H1 (cell line): ENCODE data around the gene SFRP2. TPM values are rescaled to one million over a fixed set of nuclear protein-coding genes. Genes with fewer than 3 reads are reported as not detected.

Experiments used
- CTCF ChIA-PET: fragments of 300-600 bp; sonication (Branson Sonifier 250); formaldehyde crosslinking; loops from one replicate; lab custom pipeline; 2021; ENCODE audit not compliant: partially characterized antibody; lab: Charles Lee
- POLR2A ChIA-PET: fragments of 300-600 bp; sonication (Branson Sonifier 250); formaldehyde crosslinking; loops from one replicate; lab custom pipeline; 2021; ENCODE audit warnings: inconsistent platforms; ENCODE audit not compliant: partially characterized antibody; lab: Charles Lee
- DNase-seq, 2 experiments: peaks; one replicate each; pipeline versions ENCODE4 v3.0.0 to v3.0.0-alpha.2; 2010 to 2022; ENCODE audit warnings: low spot score in 2 of 2, low read depth in 1 of 2, mixed read lengths in 1 of 2
- FAIRE-seq: peaks from 2 replicates; lab custom pipeline; 2011; peaks lifted over from hg19 to GRCh38; lab: Jason Lieb, UNC
- H2AFZ ChIP-seq: 2 replicates; pipeline ENCODE4 v1.8.1; 2012; ENCODE audit warnings: low read length, inconsistent platforms
- H2AK5ac ChIP-seq: 2 replicates; pipeline ENCODE4 v1.6.1; 2013; ENCODE audit warnings: low read depth, low read length
- H2BK120ac ChIP-seq: replicated peaks from 2 replicates; pipeline ENCODE3; 2013; ENCODE audit warnings: low read depth, low read length, inconsistent platforms
- H2BK12ac ChIP-seq: 2 replicates; pipeline ENCODE4 v1.6.1; 2013; ENCODE audit warnings: low read depth, low read length
- H2BK15ac ChIP-seq: 2 replicates; pipeline ENCODE4 v1.6.1; 2013; ENCODE audit warnings: low read length
- H2BK20ac ChIP-seq: 2 replicates; pipeline ENCODE4 v1.6.1; 2013; ENCODE audit warnings: low read length
- H2BK5ac ChIP-seq: 2 replicates; pipeline ENCODE4 v1.6.1; 2013; ENCODE audit warnings: low read depth, low read length
- H3K14ac ChIP-seq: 2 replicates; pipeline ENCODE4 v1.6.1; 2013; ENCODE audit warnings: inconsistent platforms; ENCODE audit not compliant: insufficient read length
- H3K18ac ChIP-seq: 2 replicates; pipeline ENCODE4 v1.6.1; 2013; ENCODE audit warnings: low read length; ENCODE audit errors: extremely low read depth
- H3K23ac ChIP-seq: 2 replicates; pipeline ENCODE4 v1.6.1; 2013; ENCODE audit warnings: inconsistent platforms; ENCODE audit not compliant: insufficient read length
- H3K23me2 ChIP-seq: 2 replicates; pipeline ENCODE4 v1.6.1; 2013; ENCODE audit warnings: low read depth, low read length
- H3K27ac ChIP-seq: 2 replicates; pipeline ENCODE4 v1.6.1; 2011; ENCODE audit warnings: low read depth, low read length, inconsistent platforms
- H3K27me3 ChIP-seq, 4 experiments: replicated peaks in 1 of 4; 1 replicate in 1 of 4; 2 replicates in 3 of 4; pipeline versions ENCODE4 v1.6.1 to v1.8.1; 2011 to 2013; ENCODE audit warnings: low read length in 3 of 4, mild to moderate bottlenecking in 3 of 4, inconsistent platforms in 2 of 4, mixed read lengths in 2 of 4, moderate library complexity in 1 of 4; ENCODE audit not compliant: control insufficient read depth in 3 of 4, insufficient read depth in 3 of 4; ENCODE audit errors: extremely low read depth in 1 of 4
- H3K36me3 ChIP-seq, 4 experiments: 2 replicates each; pipeline versions ENCODE4 v1.6.1 to v1.8.1; 2011 to 2013; ENCODE audit warnings: mild to moderate bottlenecking in 4 of 4, low read length in 3 of 4, moderate library complexity in 2 of 4, control low read depth in 1 of 4, inconsistent platforms in 1 of 4; ENCODE audit not compliant: insufficient read depth in 4 of 4, control insufficient read depth in 2 of 4
- H3K4ac ChIP-seq: replicated peaks from 2 replicates; pipeline ENCODE3; 2013; ENCODE audit warnings: low read length, low read depth, mixed read lengths, inconsistent platforms; ENCODE audit not compliant: insufficient read length
- H3K4me1 ChIP-seq, 4 experiments: replicated peaks in 1 of 4; 1 replicate in 1 of 4; 2 replicates in 3 of 4; pipeline versions ENCODE4 v1.6.1 to v1.8.1; 2011 to 2013; ENCODE audit warnings: low read length in 3 of 4, inconsistent platforms in 2 of 4, mixed read lengths in 1 of 4; ENCODE audit not compliant: insufficient read depth in 4 of 4, control insufficient read depth in 3 of 4
- H3K4me2 ChIP-seq, 2 experiments: 2 replicates each; pipeline versions ENCODE4 v1.6.1 to v1.8.1; 2011 to 2013; ENCODE audit warnings: low read depth in 2 of 2, low read length in 2 of 2, control low read depth in 1 of 2, inconsistent platforms in 1 of 2, mild to moderate bottlenecking in 1 of 2; ENCODE audit not compliant: insufficient read depth in 1 of 2
- H3K4me3 ChIP-seq, 4 experiments: fragments of 200-600, 300-600 bp in 1 of 4; sonication (generic), shearing (Covaris generic), sonication (Bioruptor Twin) in 1 of 4; 2 replicates each; pipeline versions ENCODE4 v1.5.1 to v1.8.1; 2011 to 2016; ENCODE audit warnings: low read length in 4 of 4, low read depth in 3 of 4, control low read depth in 2 of 4, inconsistent platforms in 2 of 4, mild to moderate bottlenecking in 2 of 4, mixed read lengths in 1 of 4, moderate library complexity in 1 of 4; ENCODE audit not compliant: insufficient read depth in 2 of 4; ENCODE audit errors: extremely low read depth in 1 of 4
- H3K56ac ChIP-seq: replicated peaks from 2 replicates; pipeline ENCODE3; 2013; ENCODE audit warnings: low read depth, mild to moderate bottlenecking, mixed read lengths, low read length, inconsistent platforms; ENCODE audit not compliant: insufficient read length
- H3K79me1 ChIP-seq: 2 replicates; pipeline ENCODE4 v1.6.1; 2013; ENCODE audit warnings: low read depth, low read length, control low read depth
- H3K79me2 ChIP-seq, 2 experiments: 2 replicates each; pipeline versions ENCODE4 v1.6.1 to v1.8.1; 2012 to 2013; ENCODE audit warnings: low read length in 2 of 2, mild to moderate bottlenecking in 2 of 2, inconsistent platforms in 1 of 2; ENCODE audit not compliant: insufficient read depth in 2 of 2, control insufficient read depth in 1 of 2
- H3K9ac ChIP-seq, 4 experiments: replicated peaks in 1 of 4; 1 replicate in 1 of 4; 2 replicates in 3 of 4; pipeline versions ENCODE4 v1.6.1 to v1.8.1; 2011 to 2013; ENCODE audit warnings: low read depth in 3 of 4, low read length in 3 of 4, control low read depth in 2 of 4, mild to moderate bottlenecking in 2 of 4, moderate library complexity in 2 of 4, inconsistent platforms in 1 of 4; ENCODE audit errors: extremely low read depth in 1 of 4
- H3K9me3 ChIP-seq, 2 experiments: 2 replicates each; pipeline versions ENCODE4 v1.6.1 to v1.8.1; 2012 to 2013; ENCODE audit warnings: mild to moderate bottlenecking in 2 of 2, moderate library complexity in 2 of 2, control low read depth in 1 of 2, inconsistent platforms in 1 of 2, low read depth in 1 of 2, low read length in 1 of 2, mixed read lengths in 1 of 2; ENCODE audit not compliant: insufficient read depth in 2 of 2
- H4K20me1 ChIP-seq, 2 experiments: replicated peaks in 1 of 2; 2 replicates each; pipeline versions ENCODE3 to v1.8.1; 2011 to 2013; ENCODE audit warnings: inconsistent platforms in 2 of 2, low read length in 2 of 2, mild to moderate bottlenecking in 1 of 2; ENCODE audit not compliant: insufficient read depth in 2 of 2, control insufficient read depth in 1 of 2
- H4K5ac ChIP-seq: 2 replicates; pipeline ENCODE4 v1.6.1; 2013; ENCODE audit warnings: low read length, low read depth, mixed read lengths, inconsistent platforms; ENCODE audit not compliant: insufficient read length
- H4K8ac ChIP-seq: 2 replicates; pipeline ENCODE4 v1.8.0; 2013; ENCODE audit warnings: mild to moderate bottlenecking, moderate library complexity, low read length, inconsistent platforms; ENCODE audit not compliant: insufficient read depth; ENCODE audit errors: extremely low read depth
- H4K91ac ChIP-seq: replicated peaks from 2 replicates; pipeline ENCODE3; 2013; ENCODE audit warnings: low read length, mixed read lengths, inconsistent platforms; ENCODE audit not compliant: insufficient read length
- CBX8 ChIP-seq: fragments of 300-800, 300-1000 bp; sonication (generic); IDR thresholded peaks from 2 replicates; pipeline ENCODE4 v1.7.1; 2016; ENCODE audit warnings: low read depth, low read length, borderline replicate concordance
- CHD2 ChIP-seq: IDR thresholded peaks from 2 replicates; pipeline ENCODE4 v1.6.1; 2012; ENCODE audit warnings: low read length, improper control_type of control experiment
- HDAC2 ChIP-seq, 2 experiments: fragments of 300-600 bp in 1 of 2; sonication (generic) in 1 of 2; IDR thresholded peaks; 2 replicates each; pipeline ENCODE4 v1.6.1; 2011 to 2012; ENCODE audit warnings: low read depth in 2 of 2, low read length in 2 of 2, mild to moderate bottlenecking in 2 of 2, moderate library complexity in 2 of 2, borderline replicate concordance in 1 of 2, inconsistent platforms in 1 of 2
- KDM1A ChIP-seq: fragments of 200-600, 300-600 bp; sonication (generic); IDR thresholded peaks from 2 replicates; pipeline ENCODE4 v1.7.1; 2016; ENCODE audit warnings: mild to moderate bottlenecking, low read length, borderline replicate concordance
- KDM5A ChIP-seq: fragments of 200-600 bp; IDR thresholded peaks from 2 replicates; pipeline ENCODE4 v1.7.1; 2012; ENCODE audit warnings: mild to moderate bottlenecking, low read length, inconsistent platforms, mixed read lengths
- POU5F1 ChIP-seq: IDR thresholded peaks from 2 replicates; pipeline ENCODE4 v1.6.1; 2011; ENCODE audit warnings: low read depth, mild to moderate bottlenecking, low read length, moderate library complexity
- SIN3A ChIP-seq, 2 experiments: IDR thresholded peaks in 1 of 2; conservative IDR thresholded peaks in 1 of 2; 2 replicates each; pipeline ENCODE4 v1.6.1; 2011 to 2012; ENCODE audit warnings: low read length in 2 of 2, improper control_type of control experiment in 1 of 2, low read depth in 1 of 2, mild to moderate bottlenecking in 1 of 2
- SIX5 ChIP-seq: IDR thresholded peaks from 2 replicates; pipeline ENCODE4 v1.6.1; 2011; ENCODE audit warnings: mild to moderate bottlenecking, low read depth, low read length
- SP2 ChIP-seq: IDR thresholded peaks from 2 replicates; pipeline ENCODE4 v1.6.1; 2012; ENCODE audit warnings: mild to moderate bottlenecking, low read length, inconsistent platforms
- WGBS, 2 experiments: shearing (Covaris generic) in 1 of 2; methylation state at CpG; one replicate each; pipeline versions ENCODE4 v1.1.6 to v1.1.7; 2013 to 2015; ENCODE audit warnings: low lambda C conversion rate in 2 of 2, mixed read lengths in 2 of 2, inconsistent platforms in 1 of 2, low coverage in 1 of 2, missing lambda C conversion rate in 1 of 2; ENCODE audit not compliant: insufficient replicate concordance in 2 of 2, insufficient coverage in 1 of 2, insufficient read length in 1 of 2; ENCODE audit errors: extremely low coverage in 1 of 2, missing lambda C conversion rate in 1 of 2; 5-methylcytosine and 5-hydroxymethylcytosine counted together
- polyA plus RNA-seq, 7 experiments: library from polyadenylated mRNA; depleted of rRNA in 3 of 7; stranded (reverse) in 5 of 7; unstranded in 2 of 7; fragments of >200 nt in 5 of 7; fragments of 200-250 nt in 2 of 7; gene quantifications; 1 replicate in 5 of 7; 2 replicates in 1 of 7; 4 replicates in 1 of 7; pipeline versions ENCODE4 v1.2.1 to v1.2.3, GENCODE V29; 2011 to 2013; ENCODE audit warnings: missing spikeins in 2 of 7, mixed read lengths in 2 of 7
- total RNA-seq: library from RNA; stranded (reverse); fragmentation: NEBNext Ultra II Directional; extraction: Animal tissue kit (Norgen Biotek cat#: 25700); gene quantifications from 2 replicates; pipeline ENCODE4 v1.2.1, GENCODE V29; 2021
- TF ChIP-seq, protein P1 (sequence below): IDR thresholded peaks from 2 replicates; pipeline ENCODE4 v1.6.1; 2012; ENCODE audit warnings: low read length, inconsistent platforms
- TF ChIP-seq, protein P2 (sequence below): IDR thresholded peaks from 2 replicates; pipeline ENCODE4 v1.6.1; 2011; ENCODE audit warnings: low read length, improper control_type of control experiment

SFRP2 gene
- total and polyA plus RNA-seq, 2 of the 8 experiments (the other 6 are each of a cell fraction or from before 2014, with no cell fraction given): 108 to 342 TPM

DNA sequence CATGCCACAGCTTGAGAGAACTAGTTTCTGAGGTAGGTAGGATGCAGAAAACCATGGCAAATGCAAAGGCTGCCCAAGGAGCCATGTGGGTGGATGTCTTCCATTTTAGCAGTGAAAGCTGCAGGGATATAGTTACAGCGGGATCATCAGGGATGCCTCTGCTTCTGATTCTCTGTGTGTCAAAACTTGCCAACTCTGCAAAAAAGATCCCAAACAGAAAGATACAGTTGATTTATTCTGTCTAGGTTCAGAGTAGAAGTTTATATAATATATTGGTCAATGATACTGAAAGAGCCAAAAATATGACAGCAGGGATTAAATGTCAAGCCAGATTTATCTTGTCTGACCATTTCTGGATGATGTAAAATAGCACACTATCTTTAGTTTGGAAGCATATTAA lies 42.4 kb upstream of the SFRP2 start:
- Histone ChIP-seq H3K14ac (no peak overlapping the region), H2BK12ac (no peak overlapping the region), H2AFZ (peak overlapping the region; percentile 83), H3K23ac (no peak overlapping the region), H3K4me2 (no peak overlapping the region), H2BK5ac (no peak overlapping the region), H3K4me1 (peaks cover 0 to 2% (median 0%) of the 10 kb centered on the region in 4 experiments; a peak in 1 of 7 replicates), H4K8ac (no peak overlapping the region), H4K5ac (no peak overlapping the region), H3K36me3 (no peaks in the 10 kb centered on the region), H3K27me3 (no peaks in the 10 kb centered on the region), H3K9ac (no peak overlapping the region), H3K79me1 (no peaks in the 10 kb centered on the region), H2BK15ac (no peak overlapping the region), H3K27ac (no peak overlapping the region; the same call in 1 of the 2 replicates), H4K20me1 (no peaks in the 10 kb centered on the region), H3K56ac (no peak overlapping the region), H2AK5ac (no peak overlapping the region), H4K91ac (no peak overlapping the region), H2BK20ac (no peak overlapping the region), H2BK120ac (no peak overlapping the region), H3K4me3 (no peak overlapping the region), H3K9me3 (no peaks in the 10 kb centered on the region), H3K23me2 (peaks cover 1% of the 10 kb centered on the region; the same call in 1 of the 2 replicates), H3K79me2 (no peaks in the 10 kb centered on the region), H3K18ac (no peak overlapping the region), H3K4ac (no peak overlapping the region)
- WGBS, 2 experiments: 94% methylated on average over 1 of the region's 1 CpG; no CpG with 5 or more reads in 1 of the 2 experiments
- no peak for DNase-seq
- no peak for FAIRE-seq
- POLR2A ChIA-PET: interaction anchor here (1.0 to 2.9 kb wide), 2 partner anchors 41 to 50 kb away, joined by 5 to 8 read pairs; no protein-coding TSS in a partner anchor
- CTCF ChIA-PET: interaction anchor here (1.2 to 1.4 kb wide), 3 partner anchors 15 to 39 kb away, joined by 3 to 4 read pairs (median 3); no protein-coding TSS in a partner anchor
- no peak for TF ChIP-seq SIN3A (conservative IDR thresholded peaks at IDR 0.05 in 1 of 2, IDR thresholded peaks at IDR 0.05 in 1 of 2; ENCODE audit: low read depth in 1 of 2, low read length in 2 of 2)
- TF ChIP-seq SIX5: no peak
- TF ChIP-seq, protein P1, sequence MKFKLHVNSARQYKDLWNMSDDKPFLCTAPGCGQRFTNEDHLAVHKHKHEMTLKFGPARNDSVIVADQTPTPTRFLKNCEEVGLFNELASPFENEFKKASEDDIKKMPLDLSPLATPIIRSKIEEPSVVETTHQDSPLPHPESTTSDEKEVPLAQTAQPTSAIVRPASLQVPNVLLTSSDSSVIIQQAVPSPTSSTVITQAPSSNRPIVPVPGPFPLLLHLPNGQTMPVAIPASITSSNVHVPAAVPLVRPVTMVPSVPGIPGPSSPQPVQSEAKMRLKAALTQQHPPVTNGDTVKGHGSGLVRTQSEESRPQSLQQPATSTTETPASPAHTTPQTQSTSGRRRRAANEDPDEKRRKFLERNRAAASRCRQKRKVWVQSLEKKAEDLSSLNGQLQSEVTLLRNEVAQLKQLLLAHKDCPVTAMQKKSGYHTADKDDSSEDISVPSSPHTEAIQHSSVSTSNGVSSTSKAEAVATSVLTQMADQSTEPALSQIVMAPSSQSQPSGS: no peak
- TF ChIP-seq, protein P2, sequence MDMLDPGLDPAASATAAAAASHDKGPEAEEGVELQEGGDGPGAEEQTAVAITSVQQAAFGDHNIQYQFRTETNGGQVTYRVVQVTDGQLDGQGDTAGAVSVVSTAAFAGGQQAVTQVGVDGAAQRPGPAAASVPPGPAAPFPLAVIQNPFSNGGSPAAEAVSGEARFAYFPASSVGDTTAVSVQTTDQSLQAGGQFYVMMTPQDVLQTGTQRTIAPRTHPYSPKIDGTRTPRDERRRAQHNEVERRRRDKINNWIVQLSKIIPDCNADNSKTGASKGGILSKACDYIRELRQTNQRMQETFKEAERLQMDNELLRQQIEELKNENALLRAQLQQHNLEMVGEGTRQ: no peak
- no peak for TF ChIP-seq KDM1A
- no peak for TF ChIP-seq CBX8
- no peak for TF ChIP-seq SP2
- TF ChIP-seq CHD2: no peak
- no peak for TF ChIP-seq HDAC2 (IDR thresholded peaks at IDR 0.05; ENCODE audit: borderline replicate concordance in 1 of 2, low read depth in 2 of 2, low read length in 2 of 2)
- no peak for TF ChIP-seq POU5F1
- TF ChIP-seq KDM5A: no peak
